Activated naive CD4-positive, alpha-beta T cell treated with Interleukin-2 at 50 U/mL for 16 hours (primary cell): ENCODE data around the gene CCDC33.
"Not testable (repeated sequence)": the region's sequence is repeated elsewhere in the genome, so short reads cannot be mapped to it uniquely, and the experiment has no call there.

Experiments
- DNase-seq: peaks from one replicate; pipeline ENCODE4 v3.0.0-alpha.2; 2020

Gene CCDC33

DNA sequence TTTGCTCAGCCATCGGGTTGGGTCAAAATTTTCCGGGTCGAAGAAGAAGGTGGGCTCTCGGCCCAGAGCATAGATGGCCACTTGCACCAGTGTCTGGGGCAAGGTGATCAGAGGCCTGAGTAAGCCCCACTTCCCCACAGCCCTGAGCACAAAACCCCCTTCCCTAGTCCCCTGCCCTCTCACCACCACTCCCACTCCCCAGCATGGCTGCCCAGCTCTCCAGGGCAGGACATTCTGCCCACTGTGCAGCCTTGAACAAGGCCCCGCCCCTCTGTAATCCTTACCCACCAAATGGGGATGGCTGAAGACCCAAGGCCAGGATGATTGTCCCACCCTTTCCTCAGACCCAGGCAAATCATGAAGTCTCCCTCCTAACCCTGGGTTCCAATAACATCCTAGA is 102.5 kb downstream of the CCDC33 start:
- no peak for DNase-seq

DNA sequence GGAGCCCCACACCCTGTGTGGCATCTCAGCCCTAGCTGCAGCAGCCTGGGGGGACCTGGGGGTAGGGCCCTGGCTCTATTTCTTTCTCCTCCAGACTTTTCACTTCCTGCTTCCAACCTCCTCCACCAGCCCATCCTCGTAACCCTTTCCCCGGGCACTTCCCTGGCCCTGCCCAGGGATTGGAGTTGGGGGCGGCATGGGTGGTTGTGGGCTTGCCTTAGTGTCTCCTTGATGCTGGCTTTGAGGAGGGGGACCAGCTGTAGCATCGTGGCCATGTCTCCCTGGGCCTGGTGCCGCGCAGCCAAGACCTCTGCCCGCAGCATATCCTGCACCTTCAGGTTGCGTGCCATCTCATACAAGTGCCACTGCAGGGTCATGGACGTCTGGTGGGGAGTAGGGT is 103.2 kb downstream of the CCDC33 start:
- DNase-seq = no peak

DNA sequence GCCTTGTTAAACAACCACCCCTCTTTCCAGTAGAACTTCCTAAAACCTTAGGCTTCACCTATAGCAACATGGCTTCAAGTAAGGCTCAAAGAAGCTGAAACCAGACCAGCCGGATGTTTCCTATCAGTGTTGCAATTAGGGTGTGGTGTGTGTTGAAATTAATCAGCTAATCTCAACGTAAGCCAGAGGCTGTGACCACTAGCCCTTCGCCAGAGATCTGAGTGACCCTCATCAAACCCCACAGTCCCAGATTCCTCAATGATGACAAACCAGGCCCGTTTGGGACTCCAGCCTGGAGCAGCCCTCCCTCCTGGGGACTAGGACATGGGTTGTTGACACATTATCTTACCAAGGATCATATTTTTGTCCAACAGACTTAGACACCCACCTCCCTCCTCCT is 104.0 kb downstream of the CCDC33 start:
- no peak for DNase-seq

DNA sequence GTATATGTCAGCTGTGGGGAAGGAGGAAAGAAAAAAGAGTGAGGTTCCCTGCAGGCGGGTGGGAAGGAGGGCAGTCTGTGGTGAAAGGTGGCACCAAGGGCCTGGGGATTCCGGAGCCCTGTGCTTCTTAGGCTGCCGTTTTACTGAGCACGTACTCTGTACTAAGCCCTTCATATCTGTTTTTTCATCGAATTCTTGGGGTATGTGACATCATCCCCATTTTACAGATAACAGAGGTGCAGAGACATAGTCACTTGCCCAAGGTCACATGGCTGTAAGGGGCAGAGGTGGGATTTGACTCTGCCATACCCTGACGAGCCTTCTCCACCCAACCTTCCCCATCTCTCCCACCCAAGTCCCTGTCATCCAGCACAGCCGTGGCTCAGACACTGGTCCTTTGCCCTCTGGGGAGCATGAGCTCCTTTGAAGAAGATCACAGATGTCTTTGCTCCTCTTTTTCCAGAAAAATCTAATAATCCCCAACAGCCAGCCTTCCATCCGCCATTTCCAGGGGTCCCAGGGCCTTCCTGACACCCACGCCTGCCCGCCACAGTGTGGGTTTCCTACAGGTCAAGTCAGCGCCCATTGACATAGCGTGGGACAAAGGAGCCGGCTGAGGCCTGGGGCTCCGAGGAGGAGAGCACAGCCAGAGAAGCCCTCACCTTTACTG is 107.1 kb downstream of the CCDC33 start:
- no peak for DNase-seq

DNA sequence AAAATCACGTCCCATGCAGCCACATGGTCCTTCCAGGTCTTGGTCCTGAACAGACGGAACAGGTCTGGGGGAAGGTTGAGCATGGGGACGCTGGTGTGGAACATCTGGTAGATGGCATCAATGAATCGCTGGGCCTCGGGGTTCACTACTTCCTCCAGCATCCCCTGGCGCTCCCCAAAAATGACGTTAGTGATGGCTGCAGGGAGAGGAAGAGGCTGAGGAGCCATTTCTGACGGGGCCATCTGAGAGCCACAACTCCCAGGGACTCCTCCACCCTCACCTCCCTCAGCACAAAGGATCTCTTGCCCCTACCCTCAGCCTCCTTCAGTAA is 107.6 kb downstream of the CCDC33 start:
- no peak for DNase-seq

DNA sequence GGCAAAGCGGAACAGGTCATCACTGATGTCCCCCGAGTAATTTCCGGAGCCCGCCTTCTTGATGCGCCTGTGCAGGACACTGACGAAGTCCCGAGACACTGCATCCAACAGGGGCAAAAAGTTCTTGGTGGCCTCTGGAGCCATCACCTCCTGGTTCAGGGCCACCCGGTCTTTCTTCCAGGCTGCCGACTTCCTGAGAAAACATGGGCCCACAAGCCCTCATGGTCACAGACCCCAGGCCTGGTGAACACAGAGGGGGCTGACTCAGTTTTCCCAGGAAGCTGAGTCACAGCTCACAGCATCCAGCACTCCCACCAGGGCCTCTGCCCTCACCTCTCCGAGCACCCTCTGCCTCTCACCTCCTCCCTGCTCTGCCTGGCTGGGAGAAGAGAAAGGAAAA is 108.9 kb downstream of the CCDC33 start:
- DNase-seq = no peak

DNA sequence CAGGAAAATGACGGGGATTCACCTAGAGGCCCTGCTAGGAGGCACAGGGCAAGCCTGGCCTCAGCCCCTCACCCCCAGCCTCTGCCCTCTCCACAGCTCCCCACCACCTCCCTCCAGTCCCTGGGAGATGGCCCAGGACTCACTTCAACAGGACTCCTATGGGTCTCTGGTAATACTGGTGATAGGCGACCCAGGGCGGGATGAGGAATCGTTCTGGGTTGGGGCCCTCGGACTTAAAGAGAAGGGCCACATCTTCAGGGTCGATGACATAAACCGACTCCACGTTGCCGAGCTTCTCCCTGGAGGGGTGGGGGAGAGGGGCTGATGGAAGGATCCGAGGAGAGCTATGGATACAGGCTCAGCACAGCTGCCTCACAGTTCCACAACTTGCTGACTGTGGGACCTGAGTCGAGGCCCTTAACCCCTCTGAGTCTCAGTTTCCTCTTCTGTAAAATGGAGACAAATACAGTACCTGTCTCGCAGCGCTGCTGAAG is 111.7 kb downstream of the CCDC33 start:
- no peak for DNase-seq

DNA sequence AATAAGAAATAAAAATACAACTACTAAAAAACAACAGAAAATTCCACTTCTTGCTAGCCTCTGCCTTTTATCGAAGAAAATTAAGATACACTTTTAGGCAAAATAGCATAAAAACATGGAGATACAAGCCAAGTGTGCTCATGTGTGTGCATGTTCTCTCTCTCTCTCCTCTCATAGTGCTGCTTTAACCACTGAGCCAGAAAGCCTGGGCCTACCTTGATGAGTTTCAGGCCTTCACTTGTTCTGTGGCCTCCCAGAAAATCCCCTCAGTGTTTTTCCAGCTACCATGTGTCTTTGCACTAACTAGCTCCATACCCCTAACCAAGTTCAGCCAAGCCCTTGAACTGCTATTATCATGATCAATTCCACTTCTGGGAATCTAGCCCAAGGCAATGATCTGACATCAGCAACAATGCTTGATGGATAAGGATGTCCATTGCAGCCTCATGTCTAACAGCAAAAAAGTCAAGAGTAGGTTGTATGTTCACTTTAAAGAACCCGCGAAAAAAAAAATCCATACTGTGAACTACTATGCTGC is 113.2 kb downstream of the CCDC33 start:
- no peak for DNase-seq

DNA sequence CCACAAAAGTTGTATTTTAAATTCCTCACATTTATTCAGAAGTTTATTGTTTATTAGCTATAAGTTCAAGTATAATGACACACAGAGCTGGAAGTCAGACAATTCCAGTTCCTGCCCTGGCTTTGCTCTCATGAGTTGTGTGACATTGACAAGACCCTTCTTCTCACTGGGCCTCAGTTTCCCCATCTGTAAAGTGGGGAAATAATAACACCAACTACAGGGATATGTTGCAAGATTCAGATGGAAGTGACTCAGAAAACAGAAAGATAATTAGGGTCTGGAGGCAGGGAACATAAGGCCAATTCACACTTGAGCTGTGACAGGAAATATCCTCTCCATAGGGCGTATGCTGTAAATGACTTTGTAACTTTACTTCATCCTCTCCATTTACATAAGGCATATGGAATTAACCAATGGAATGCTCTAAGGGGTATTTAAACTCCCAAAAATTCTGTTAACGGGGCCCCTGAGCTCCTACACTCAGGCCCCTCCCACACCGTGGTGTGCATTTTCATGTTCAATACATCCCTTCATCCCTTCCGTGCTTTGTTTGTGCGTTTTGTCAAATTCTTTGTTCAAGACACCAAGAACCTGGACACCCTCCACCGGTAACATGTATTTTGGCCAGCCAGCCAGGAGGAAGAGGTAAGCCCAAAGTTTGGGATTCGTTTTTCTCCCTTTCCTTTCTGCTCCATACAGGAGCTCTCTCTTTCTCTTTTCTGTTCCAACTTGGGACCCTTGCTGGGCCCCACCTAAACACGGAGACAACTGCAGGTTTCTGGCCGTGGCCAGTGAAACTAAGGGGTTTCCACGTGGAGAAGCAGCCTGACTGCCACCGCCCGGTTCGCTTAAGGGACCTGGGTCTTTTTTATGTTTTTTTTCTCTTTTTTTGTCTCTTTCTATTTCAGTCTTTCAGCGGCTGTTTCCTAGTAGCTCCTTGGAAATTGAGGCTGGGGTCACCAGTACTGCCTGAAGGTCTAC is 114.5 kb downstream of the CCDC33 start:
- DNase-seq = no peak

DNA sequence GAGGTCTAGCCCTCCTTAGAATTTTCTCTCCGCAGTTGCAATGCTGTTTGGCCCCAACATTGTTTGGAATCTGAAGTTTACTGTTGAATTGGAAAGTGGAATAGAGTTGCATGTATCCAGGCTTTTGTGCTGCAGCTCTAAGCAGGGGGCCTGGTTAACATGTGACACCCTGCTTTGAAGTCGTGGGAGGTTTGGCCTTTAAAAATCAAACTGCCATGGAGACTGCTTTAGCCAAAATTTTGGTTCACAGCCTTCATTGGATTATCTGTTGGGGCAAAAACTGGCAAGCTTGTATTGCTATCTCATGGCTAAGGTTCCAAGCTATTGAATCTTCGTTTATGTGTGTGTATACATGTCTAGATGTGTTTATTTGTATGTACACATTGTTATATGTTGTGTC is 115.5 kb downstream of the CCDC33 start:
- DNase-seq = no peak

DNA sequence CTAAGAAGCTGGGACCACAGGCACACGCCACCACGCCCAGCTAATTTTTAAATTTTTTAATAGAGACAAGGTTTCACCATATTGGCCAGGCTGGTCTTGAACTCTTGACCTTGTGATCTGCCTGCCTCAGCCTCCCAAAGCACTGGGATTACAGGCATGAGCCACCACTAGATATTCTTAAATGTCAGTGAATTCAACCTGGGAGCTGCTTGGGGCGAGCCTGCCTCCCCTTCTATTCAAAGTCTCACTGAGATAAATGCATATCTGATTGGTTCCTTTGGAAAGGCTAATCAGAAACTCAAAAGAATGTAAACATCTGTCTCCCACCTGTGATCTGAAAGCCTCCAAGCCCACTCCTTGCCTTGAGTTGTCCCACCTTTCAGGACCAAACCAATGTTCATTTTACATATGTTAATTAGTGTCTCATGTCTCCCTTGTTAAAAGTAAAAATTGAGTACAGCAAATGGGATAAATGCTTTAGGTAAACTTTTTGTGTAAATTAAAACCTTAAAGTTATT is 116.3 kb downstream of the CCDC33 start:
- no peak for DNase-seq

DNA sequence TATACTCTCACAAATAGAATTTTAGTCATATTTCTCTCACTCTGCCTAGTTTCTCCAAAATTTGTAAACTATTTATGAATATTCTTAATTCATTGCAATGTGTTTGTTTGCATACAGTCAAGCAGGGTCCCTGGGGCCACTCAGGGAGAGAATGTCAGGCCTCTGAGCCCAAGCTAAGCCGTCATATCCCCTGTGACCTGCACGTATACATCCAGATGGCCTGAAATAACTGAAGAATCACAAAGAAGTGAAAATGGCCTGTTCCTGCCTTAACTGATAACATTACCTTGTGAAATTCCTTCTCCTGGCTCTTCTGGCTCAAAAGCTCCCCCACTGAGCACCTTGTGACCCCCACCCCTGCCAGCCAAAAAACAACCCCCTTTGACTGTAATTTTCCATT is 117.9 kb downstream of the CCDC33 start:
- DNase-seq = not testable (repeated sequence)

DNA sequence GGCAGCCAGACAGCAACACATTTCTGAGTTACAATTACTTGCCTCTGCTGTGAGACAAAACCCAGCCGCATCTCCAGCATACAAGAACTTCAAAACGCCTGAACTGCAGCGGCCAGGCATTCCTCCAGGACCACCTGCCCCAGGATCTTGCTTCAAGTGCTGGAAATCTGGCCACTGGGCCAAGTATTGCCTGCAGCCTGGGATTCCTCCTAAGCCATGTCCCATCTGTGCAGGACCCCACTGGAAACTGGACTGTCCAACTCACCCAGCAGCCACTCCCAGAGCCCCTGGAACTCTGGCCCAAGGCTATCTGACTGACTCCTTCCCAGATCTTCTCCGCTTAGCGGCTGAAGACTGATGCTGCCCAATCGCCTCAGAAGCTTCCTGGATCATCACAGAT is 119.9 kb downstream of the CCDC33 start:
- DNase-seq = not testable (repeated sequence)

DNA sequence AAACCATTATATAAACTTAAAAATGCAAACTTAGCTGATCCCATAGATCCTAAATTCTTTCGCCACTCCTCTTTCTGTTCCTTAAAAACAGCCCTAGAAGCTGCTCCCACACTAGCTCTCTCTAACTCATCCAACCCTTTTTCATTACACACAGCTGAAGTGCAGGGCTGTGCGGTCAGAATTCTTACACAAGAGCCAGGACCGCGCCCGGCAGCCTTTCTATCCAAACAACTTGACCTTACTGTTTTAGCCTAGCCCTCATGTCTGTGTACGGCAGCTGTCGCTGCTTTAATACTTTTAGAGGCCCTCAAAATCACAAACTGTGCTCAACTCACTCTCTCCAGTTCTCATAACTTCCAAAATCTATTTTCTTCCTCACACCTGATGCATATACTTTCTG is 121.4 kb downstream of the CCDC33 start:
- not testable (repeated sequence) for DNase-seq

DNA sequence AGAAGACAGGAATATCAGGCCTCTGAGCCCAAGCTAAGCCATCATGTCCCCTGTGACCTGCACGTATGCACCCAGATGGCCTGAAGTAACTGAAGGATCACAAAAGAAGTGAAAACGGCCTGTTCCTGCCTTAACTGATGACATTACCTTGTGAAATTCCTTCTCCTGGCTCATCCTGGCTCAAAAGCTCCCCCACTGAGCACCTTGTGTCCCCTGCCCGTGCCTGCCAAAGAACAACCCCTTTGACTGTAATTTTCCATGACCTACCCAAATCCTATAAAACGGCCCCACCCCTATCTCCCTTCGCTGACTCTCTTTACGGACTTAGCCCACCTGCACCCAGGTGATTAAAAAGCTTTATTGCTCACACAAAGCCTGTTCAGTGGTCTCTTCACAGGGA is 123.2 kb downstream of the CCDC33 start:
- DNase-seq = not testable (repeated sequence)

DNA sequence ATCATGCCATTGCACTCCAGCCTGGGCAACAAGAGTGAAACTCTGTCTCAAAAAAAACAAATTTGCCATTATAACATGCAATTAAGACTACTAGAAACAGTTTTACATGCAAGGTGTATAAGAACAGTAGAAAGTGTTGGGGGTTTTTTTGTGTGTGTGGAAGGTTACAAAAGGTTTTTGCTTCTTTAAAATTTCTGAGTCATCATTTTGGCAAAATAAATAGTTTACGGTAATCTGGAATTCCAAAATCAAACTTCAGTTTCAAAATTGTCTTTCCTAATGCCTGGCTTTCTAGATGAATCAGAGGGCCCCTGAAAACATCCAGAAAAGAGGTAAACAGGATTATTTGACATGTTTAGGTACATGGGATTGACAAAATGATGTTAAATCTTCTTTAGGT is 124.7 kb downstream of the CCDC33 start:
- not testable (repeated sequence) for DNase-seq

DNA sequence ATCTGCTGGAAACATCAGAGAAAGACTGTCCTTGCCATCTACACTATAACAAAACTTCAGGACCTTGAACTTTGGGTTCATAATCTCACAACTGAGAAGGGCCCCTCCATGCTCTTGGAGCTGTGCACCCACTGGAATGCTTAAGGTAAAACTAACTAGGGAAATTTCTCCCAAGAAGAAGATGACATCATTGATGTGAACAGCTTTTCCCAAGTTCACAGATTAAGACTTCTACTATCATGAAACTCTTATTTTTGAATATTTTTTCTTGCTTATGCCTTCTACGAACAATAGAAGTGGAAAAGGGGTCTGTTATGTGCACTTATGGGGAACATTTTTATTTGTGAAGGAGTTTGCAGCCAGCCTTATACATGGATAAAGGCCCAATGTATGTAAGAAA is 126.4 kb downstream of the CCDC33 start:
- no peak for DNase-seq

DNA sequence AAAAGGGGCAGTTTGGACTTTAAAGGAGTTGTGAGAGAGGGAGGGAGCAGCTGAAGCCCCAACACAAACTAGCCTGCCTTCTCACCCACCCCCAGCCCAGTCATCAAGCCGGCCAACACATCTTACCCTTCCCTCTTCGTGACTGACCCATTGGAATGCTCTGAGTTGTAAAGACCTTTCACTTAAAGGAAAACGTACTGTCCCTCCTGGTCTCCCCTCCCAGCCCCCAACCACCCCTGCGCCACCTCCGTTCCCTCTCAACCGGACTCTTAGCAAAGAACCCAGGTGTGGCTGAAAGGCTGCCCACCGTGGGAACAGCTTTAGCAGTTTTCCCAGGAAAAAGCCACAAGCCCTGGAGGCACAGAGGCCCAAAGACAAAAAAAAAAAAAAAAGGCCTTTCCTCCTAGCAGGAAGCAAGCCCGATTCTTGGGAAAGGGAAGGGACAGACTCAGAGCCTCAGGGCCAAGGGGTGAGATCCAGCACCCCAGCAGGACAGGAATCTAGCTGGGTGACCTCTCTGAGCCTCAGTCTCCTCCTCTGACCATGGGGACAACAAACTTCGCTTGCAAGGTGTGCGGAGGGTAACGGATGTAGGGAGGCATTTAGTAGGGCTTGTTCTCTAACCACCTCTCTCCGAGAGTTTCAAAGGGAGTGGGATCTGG is 128.9 kb downstream of the CCDC33 start:
- no peak for DNase-seq

DNA sequence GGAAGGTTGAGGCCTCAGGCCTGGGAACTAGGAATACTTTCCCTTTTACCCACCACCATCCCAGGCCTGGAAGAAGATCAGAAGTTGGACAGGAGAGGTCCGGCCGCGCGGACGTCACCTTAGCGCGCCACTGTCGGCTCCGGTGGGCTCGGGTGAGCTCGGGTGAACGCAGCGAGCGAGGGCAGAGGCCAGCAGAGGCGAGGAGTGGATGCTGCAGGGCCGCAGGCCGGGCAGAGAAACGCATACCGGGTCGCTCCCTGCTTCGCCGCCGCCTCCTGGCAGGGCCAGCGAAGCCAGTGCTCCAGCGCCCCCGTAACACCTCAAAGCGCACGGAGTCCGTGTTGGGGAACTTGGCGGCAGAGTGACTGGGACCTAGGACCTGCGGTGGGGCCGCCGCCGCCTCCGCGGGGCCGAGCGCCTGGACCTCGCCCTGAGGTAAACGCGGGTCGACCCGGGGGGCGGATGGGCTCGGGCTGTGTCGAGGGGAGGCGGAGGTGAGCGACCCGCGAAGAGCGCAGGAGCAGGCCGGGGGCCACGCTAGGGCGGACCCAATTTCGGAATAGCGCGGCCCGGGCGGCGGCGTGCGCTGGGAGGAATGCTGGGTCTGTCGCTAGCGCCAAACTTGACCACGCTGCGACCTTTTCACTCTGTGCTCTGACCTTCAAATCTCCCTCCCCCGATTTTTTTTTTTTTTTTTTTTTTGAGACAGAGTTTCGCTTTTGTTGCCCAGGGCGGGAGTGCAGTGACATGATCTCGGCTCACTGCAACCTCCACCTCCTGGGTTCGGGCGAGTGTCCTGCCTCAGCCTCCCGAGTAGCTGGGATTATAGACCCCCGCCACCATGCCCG is 129.7 kb downstream of the CCDC33 start:
- no peak for DNase-seq

DNA sequence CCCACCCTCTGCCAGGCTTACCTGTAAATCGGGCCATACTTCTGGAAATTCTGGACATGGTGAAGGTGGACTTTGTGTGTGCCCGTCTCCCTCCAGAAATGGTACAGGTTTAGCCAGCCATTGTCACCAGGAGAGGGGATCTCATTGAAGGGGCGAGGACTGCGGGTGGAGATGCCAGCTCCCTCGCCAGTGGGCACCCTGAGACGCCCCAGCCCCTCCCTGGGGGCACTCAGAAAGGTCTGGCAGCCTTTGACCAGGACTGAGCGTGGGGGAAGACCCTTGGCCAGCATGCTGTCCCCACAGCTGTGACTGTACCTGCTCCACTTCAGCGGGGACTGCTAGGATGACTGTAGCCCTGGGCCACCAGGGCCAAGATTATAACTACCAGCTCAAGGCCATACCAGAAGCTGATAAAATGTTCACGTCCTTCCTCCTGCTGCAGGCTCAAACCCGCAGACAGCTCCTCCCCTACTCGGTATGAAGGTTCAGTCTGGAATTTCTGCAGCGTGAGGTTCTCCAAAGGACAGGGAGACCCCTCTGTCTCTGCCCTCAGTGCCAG is 131.2 kb downstream of the CCDC33 start, which contains the start of gene CYP11A1:
Gene CYP11A1, minus strand, starts transcription at position 351 of the 559 bp plus-strand sequence. Its CDS starts 61 bp downstream, at position 290.
- no peak for DNase-seq

DNA sequence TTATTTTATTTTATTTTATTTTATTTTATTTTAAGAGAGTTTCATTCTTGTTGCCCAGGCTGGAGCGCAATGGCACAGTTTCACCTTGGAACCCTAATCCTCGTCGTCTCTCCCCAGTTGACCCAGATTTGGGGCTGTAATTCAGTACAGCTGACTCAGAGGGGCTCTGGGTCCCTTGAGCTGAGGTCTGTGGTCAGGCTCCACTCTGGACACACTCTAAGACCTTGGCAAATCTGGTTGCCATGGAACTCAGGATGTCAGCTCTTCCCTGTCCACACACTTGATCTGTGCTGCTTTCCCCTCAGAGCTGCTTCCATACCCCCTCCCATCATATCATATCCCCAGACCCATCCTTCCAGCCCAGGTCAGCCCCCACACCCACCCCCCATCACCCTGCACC is 132.0 kb downstream of the CCDC33 start:
- no peak for DNase-seq
